ENCODE measurements around the gene CHID1.

CHID1 gene

DNA sequence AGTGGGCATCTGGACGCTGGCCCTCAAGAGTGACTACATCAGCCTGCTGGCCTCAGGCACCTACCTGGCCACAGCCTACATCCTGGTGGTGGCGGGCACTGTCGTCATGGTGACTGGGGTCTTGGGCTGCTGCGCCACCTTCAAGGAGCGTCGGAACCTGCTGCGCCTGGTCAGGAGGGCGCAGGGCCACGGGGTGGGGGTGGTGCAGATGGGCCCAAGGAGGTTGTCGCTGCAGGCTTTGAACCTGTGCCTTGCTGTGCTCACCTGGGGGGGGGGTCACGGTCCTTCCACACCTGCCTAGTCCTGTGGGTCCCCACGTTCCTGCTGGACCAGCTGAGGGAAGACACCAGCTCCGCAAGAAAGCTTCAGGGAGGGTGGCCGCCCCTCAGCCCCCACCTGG, 74.3 kb downstream of the CHID1 start:
- no peak for DNase-seq (ENCODE audit: low read depth)

DNA sequence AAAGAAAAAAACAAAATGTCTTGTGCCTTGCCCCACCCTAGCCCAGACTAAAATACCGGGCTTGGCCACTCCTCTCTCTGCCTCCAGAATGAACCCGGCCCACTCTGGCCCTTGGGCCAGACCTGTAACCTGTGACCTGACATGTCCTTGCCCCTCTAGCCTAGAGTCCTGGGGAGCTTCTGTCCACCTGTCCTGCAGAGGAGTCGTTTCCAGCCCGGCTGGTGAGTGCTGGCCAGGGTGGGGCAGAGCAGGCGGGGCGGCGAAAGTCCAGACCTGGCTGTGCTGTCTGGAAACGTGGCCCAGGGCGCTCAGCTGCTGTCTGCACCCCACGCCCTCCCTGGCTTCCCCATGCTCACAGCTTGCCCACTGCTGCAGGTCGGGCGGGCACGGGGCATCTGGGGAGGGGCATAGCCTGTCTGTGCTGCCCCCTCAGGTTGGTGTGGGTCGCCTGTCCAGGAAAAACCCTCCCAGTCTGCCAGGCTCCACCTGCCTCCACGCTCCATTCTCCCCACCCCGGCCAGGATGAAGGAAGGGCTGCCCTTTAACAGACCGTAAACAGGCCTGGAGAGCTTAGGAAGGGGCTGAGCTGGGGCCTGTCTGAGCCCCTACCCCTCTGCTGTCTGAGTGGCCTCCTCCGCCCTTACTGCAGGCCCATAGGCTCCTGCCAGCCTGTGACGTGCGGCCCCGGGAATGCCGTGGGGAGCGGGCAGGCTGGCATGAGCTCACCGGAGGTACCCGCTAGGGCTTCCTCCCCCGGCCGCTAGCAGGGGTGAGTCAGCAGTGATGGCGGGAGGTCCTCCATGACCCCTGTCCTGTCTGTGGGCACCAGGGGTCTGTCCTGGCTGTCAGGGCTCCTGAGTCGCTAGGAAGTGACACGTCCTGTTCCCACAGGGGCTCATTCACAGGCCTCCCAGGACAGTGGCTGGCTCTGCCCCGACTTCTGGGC, 76.0 kb downstream of the CHID1 start:
- DNase-seq (ENCODE audit: low read depth), result peak; percentile 83

DNA sequence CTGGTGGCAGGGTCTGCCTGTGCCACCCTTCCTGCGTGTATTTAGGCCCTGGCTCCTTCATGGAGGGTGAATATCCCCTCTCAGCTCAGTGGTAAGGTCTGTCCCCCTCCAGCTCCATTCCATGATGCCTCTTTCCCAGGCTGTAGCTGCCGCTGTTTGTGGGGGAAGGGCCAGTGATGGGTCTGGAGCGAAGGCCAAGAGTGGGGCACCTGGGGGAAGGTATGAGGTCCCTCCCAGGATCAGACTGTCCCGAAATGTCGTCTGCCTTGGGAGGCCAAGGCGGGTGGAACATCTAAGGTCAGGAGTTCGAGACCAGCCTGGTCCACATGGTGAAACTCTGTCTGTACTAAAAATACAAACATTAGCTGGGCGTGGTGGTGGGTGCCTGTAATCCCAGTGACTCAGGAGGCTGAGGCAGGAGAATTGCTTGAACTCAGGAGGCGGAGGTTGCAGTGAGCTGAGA, 76.7 kb downstream of the CHID1 start:
- no peak for DNase-seq (ENCODE audit: low read depth)

DNA sequence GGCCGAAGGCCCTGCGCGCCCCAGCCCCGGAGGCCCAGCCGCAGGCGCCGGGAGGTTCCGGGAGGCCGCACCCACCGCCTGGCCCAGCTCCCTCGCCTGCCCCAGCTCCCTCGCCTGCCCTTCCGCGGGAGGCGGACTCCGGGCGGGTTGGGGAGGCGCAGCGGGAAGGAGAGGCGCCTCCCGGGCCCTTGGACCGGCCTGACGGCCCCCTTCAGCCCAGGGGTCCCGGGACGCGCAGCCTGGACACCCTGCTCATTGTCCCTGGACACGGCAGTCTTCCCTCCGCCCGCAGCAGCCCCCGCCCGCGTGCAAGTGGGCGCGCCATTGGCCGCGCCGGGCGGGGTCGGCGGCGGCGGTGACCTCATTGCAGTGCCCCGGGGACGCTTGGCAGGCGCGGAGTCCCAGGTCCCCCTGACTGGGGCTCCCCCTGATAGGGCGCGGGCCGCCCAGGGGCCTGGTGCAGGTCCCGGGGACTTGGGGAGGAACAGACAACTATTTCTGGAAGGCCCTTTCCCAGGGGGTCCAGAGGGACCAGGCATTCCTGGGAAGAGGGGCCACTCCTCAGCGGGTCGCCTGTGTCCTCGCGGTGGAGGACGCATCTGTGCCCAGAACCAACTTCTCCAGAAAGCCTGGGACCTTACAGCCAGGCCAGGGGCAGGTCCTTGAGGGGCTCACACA, 77.4 kb downstream of the CHID1 start:
- no peak for DNase-seq (ENCODE audit: low read depth)

DNA sequence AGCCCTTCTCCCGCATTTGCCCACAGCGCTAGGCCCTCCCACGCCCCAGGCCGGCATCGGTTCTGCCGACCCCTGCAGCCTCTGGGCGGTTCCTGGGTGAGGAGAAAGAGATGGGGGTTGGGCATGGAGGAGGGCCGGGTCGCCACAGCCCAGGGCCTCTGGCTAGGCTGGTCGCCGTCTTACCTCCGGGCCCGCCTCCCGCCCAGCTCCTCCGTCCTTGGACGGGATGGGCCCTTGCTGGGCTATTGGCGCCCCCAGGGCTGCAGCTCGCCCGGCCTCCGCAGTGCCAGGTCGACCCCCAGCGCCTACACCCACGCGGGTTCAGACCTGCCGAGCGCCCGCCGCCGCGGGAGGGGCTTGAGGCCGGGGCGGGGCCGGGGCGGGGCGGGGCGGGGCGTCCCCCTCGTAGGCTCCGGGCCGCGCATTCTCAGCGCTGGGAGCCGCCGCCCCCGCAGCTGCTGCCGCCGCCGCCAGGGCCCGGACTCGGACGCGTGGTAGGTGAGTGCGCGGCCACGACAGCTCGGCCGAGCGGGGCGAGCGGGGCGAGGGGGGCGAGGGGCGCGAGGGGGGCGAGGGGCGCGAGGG, 78.0 kb downstream of the CHID1 start, which contains the start of gene CD151:
Gene CD151 (plus strand): TSS at position 424 of the 585 bp plus-strand sequence. CDS start 3,118 bp downstream, outside the sequence.
- no peak for DNase-seq (ENCODE audit: low read depth)

DNA sequence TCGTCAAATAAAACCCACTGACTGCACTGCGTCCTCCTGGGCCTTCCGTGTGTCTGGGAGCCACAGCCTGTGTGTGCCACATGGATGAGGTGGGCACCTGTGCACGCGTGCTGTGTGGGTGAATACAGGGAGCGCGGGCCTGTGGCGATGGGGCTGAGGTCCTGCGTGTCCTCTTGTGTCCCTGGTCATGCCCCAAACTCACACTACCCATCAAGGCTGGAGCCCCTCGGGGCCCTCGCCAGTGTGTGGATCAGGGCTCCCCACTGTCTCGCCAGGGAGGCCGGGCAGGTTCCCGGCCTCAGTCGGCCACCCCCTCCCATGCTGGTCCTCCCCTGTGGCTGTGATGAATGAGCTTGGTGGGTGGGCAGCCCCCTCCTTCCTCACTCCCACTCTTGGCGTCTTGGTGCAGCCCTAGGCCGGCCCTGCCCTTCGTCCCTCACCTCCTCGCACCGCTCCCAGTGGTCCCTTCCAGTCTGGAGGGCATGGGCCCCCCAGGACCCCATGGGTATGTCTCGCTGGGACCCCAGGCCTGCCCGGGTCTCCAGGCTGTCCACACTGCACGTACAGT, 78.6 kb downstream of the CHID1 start:
- no peak for DNase-seq (ENCODE audit: low read depth)

DNA sequence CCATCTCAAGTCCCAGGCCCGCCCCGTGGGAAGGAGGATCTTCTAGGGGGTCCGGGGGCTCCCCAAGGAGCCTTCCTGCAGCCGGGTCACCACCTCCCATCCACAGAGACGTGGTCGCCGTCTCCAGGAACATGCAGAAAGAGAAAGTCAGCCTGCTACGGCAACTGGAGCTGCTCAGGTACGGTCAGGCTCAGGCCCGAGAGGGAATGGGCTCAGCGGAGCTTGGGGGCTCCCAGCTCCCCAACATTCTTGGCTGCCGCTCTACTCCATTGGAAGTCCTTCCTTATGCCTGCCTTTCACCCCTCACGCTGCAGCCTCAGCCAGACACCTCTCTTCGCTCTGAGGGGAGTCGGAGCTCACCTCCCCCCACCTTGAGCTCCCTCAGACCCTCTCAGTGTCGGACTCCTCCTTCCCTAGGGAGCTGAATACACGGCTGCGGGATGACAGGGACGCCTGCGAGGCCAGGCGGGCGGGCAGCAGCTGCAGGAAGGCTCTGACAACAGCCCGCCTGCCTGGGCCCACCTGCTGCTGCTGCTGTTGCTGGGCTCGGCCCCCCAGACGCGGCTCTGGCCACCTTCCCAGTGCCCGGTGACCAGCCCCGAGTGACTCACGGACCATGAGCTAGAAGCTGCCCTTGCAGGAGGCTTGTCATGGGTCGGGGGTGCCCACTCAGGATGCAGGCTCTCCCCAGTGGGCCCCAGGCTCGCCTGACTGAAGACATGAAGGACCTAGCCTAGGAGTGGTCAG, 79.3 kb downstream of the CHID1 start:
- no peak for DNase-seq (ENCODE audit: low read depth)

DNA sequence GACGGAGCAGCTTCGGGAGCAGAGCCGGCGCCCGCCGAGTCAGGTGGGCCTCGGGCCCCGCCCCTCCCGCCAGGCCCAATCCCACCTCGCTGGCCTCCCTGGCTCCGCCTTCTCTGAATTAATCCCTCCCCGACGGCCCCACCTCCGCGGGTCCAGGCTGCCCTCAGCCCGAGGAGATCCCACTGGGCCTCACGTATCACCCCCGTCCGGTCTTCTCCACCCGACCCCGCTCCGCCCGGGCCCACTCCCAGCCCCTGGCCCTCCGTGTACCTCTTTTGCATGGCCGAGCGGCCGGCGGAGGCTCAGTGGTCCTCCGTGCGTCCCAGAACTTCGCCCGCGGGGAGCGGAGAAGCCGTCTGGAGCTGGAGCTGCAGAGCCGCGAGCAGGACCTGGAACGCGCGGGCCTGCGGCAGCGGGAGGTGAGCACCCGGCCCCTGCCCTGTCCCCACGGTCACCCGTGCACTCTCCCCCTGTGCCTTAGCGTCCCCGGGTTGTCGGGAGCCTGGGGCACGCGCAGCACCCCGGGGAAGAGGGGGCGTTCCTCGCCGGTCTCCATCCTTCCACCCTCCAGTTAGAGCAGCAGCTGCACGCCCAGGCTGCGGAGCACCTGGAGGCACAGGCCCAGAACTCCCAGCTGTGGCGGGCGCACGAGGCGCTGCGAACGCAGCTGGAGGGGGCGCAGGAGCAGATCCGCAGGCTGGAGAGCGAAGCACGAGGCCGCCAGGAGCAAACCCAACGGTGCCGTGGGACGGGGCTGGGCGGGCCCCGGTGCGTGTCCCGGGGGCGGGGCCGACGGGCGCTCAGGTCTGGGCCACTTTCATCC, 80.1 kb downstream of the CHID1 start:
- DNase-seq (ENCODE audit: low read depth), result no peak

DNA sequence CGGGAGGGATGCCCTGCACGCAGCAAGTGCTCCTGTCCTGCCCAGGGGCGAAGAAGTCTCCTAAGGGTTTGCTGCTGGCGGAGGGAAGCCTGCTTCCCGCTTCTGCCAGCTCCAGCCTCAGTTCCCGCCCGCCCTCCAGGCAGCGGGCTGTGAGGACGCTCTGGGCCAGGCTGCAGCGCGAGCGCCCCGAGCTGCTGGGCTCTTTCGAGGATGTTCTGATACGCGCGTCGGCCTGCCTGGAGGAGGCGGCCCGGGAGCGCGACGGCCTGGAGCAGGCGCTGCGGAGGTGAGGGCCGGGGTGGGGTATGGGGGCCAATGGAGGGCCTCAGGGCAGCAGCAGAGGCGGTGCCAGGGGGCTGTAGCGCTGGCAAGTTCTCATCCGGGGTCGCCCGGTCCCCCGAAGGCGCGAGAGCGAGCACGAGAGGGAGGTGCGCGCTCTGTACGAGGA, 80.7 kb downstream of the CHID1 start:
- no peak for DNase-seq (ENCODE audit: low read depth)

DNA sequence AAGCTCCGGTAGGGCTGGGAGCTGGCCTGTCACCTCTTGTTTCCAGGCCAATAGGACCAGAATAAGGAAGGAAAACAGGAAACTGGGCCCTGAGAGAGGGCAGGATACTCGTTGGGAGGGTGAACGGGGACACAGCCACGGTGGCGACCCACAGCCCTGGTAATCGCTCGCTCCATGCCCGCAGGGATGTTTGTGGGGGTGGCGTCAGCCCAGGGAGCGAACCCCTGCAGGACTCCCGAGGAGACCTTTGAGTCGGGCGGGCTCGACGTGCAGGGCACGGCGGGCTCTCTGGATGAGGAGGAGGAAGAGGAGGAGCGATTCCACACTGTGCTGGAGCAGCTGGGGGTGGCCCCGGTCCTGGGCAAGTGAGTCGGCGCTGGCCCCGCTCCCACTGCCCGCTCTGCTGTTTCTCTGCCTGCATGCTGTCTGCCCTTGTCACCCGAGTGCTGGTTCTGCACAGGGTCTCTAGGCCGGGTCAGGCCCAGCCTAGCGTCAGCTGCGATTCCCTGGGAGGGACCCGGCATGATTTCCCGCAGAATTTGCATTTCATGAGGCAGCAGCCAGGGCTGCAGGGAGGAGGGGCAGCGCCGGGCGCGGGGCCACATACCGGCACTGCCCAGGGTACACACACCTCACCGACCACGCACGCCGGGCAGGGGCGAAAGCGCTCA, 81.3 kb downstream of the CHID1 start:
- no peak for DNase-seq (ENCODE audit: low read depth)

DNA sequence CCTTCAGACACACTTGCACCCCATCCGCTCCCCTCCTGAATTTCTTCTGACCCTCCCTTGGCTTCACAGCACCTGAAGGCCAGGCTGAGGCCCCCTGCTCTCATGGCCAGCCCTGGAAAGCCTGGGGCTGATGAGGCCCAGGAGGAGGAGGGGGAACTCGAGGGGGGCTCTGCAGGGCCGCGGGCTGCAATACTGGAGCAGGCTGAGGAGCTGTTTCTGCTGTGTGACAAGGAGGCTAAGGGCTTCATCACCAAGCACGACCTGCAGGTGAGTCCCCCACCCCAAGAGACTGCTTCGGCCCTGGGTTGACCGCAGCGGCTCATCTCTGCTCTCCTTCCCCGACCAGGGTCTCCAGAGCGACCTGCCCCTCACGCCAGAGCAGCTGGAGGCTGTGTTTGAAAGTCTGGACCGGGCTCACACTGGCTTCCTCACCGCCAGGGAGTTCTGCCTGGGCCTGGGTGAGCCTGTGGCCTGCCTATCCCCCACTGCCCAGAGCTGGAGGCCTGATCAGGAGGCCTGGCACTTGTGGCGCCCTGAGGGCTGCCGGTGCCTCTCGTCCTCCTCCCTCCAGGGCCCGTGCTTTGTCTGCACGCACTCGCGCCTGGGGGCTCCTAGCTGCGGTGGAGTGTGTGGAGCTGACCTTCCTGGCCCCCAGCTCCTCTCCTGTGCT, 82.0 kb downstream of the CHID1 start:
- DNase-seq (ENCODE audit: low read depth), result no peak

DNA sequence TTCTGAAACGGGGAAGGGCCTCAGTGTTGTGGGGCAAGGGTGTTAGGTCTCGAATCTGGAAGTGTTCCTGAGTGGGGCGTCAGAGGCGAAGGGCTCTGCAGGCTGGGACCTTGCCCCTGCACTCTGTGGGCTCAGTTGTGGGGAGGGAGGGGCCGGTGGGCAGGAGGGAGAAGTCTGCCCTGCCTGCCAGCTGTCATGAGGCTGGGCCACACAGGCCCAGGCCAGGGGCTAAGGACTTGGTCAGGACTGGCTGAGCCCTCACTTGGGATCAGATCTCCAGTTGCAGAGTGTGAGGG, 82.8 kb downstream of the CHID1 start, which contains the start of gene CRACR2B:
Gene CRACR2B (plus strand): TSS at position 23 of the 296 bp plus-strand sequence. CDS start 689 bp downstream, outside the sequence.
- DNase-seq (ENCODE audit: low read depth), result no peak

DNA sequence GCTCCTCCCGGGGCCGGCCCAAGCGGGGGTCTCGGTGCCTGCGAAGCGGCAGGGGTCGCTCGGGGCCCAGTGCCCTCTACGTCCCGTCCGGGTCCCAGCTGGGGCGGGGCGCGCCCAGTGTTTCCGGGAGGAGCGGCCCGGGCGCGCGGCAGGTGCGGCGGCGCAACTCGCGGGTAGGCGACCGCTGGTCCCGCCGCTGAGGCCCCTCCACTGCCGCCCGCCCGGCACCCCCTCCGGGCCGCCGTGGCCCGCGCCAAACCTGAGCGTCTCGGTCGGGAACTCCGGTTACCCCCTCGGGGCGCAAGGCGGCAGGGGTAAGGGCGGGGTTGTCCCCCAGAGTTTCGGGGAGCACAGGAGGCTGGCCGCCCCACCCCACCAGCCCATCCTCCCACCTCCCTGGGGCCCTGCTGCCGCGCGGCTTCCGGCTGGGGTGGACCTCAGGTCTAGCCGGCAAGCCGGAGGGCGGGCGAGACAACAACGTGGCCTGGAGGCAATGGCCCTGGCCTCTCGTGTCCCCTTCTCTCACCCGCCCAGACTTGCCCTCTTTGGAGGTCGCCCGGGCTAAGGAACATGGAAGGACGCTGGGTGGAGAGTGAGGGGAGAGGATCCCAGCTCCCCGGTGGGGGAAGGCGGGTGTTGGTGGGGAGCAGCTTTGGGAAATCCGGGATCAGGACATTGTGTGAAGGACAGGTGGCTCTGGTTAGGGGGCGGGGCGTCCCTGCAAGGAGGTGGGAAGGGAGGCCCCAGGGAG, 83.3 kb downstream of the CHID1 start:
- DNase-seq (ENCODE audit: low read depth), result no peak

DNA sequence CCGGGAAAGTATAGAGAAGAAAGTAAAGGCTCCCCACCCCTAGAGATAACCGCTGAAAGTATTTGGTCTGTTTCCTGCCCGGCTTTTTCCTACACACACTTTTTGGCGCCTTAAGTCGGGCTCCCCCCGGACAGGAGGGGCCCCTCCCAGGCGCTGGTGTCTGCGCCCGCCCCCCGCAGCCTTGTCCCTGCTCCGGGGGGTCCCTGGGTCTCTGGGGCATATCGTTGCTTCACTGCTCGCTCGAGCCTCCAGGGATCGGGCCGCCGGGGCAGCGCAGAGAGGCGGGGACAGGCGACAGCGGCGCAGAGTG, 83.8 kb downstream of the CHID1 start:
- DNase-seq (ENCODE audit: low read depth), result no peak

DNA sequence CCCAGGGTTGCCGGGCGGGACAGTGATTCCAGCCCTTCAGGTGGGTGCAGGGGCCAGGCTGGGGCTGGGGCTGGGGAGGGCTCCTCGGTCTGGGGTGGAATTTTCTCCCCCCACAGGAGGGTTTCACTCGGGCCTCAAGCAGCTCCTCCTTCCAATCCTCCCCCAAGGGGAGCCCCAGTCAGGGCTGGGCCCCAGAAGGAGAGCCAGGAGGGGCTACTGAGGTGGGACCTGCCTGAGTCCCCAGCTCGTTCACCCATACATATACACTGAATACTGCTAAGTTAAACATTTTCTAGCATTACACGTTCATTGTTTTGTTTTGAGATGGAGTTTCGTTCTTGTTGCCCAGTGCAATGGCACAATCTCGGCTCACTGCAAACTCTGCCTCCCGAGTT, 84.4 kb downstream of the CHID1 start:
- DNase-seq (ENCODE audit: low read depth), result no peak

DNA sequence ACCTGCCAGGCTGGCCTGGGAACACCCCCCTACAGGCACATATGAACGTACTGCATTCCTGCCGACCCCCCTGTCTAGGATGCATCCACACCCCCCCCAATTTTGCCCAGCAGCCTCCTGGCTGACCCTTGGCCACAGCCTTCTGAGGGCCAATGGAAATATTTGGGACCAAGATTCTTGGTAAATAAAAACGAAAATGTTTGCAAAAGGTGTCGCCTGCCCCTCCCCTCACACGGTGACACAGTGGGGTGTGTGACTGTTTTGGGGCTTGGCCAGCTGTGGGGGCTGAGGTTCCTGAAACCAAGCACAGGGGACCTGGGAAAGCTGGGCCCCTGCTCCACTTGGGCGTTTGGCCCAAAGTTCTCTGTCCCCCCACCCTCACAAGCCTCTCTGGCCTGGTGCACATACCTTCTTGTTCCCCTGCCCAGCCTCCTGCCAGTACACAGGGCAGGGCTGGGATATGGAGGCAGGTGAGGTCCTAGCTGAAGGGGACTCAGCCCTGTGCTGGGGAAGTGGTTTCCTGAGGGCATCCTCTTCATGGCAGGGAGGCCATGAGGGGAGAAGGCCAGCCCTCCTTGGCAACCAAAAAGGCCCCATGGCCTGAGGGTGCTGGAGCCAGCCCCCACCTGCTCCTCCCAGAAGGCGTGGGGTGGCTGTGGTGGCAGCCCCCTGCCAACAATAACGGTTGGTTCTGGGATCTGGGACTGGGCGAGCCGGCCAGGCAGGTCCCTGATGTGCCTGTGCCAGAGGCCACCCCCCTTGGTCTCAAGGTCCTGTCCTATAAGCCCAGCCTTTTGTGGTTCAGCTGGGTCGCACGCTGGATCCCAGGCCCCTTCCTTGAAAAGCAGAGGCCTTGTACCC, 85.0 kb downstream of the CHID1 start:
- no peak for DNase-seq (ENCODE audit: low read depth)

DNA sequence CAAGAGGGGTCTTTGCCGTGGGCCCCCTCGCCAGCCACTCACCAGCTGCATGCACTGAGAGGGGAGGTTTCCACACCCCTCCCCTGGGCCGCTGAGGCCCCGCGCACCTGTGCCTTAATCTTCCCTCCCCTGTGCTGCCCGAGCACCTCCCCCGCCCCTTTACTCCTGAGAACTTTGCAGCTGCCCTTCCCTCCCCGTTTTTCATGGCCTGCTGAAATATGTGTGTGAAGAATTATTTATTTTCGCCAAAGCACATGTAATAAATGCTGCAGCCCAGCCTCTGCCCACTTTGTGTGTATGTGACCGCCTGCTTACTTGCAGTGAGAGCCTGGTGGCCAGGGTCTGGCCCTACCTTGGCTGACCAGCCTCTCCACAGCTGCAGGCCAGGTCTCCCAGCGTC, 85.7 kb downstream of the CHID1 start:
- DNase-seq (ENCODE audit: low read depth), result no peak

DNA sequence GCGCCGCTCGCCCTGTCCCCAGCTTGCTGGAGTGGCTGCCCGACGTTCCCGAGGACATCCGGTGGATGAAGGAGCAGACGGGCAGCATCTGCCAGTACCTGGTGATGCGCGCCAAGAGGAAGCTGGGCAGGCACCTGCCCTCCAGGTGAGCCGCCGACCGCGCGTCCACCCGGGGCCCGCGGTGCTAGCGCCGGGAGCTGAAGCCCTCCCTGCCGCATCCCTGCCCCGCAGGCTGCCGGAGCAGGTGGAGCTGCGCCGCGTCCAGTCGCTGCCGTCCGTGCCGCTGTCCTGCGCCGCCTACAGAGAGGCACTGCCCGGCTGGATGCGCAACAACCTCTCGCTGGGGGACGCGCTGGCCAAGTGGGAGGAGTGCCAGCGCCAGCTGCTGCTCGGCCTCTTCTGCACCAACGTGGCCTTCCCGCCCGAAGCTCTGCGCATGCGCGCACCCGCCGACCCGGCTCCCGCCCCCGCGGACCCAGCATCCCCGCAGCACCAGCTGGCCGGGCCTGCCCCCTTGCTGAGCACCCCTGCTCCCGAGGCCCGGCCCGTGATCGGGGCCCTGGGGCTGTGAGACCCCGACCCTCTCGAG, 86.2 kb downstream of the CHID1 start:
- no peak for DNase-seq (ENCODE audit: low read depth)
